GM18526 (cell line): ENCODE data around the gene CDC37L1.

Experiments
- POLR2A ChIP-seq: IDR thresholded peaks from 3 replicates; pipeline ENCODE4 v1.6.1; 2011; ENCODE audit not compliant: insufficient read length; ENCODE audit errors: extremely low read depth

Gene CDC37L1

DNA sequence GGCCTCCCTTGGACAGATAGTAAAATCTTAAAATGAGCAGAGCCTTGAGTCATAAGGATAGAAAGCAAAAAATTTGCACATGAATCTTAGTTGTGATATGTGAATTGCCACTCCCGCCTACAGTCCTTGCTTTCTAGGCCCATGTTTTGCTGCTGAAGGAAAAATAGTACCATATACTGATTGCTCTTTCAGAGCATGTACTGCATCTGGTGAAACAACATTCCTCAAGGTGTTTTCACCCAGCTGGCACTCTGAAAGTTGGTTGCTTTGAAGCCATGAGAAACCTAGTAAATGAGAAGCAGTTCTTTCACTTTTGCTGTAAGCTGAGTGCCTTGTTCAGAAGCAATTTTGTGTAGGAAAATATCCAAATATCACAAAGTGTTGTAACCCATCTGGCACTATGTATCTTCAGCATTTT lies 10.3 kb downstream of the CDC37L1 start:
- no peak for TF ChIP-seq POLR2A

- no peak for TF ChIP-seq POLR2A
Measured at GRCh38 chr9:4690144-4690543, 10.8 kb downstream of the CDC37L1 start.

- TF ChIP-seq POLR2A: no peak
Measured at GRCh38 chr9:4691795-4692194, 12.4 kb downstream of the CDC37L1 start.

GRCh38 chr9:4700091-4700490 lies 20.7 kb downstream of the CDC37L1 start:
- TF ChIP-seq POLR2A: no peak

GRCh38 chr9:4700932-4701331 lies 21.6 kb downstream of the CDC37L1 start:
- TF ChIP-seq POLR2A: no peak

GRCh38 chr9:4701526-4701925 lies 22.2 kb downstream of the CDC37L1 start:
- TF ChIP-seq POLR2A: no peak

GRCh38 chr9:4704129-4704528 lies 24.8 kb downstream of the CDC37L1 start:
- no peak for TF ChIP-seq POLR2A

- no peak for TF ChIP-seq POLR2A
Measured at GRCh38 chr9:4706021-4706420, 26.7 kb downstream of the CDC37L1 start.

DNA sequence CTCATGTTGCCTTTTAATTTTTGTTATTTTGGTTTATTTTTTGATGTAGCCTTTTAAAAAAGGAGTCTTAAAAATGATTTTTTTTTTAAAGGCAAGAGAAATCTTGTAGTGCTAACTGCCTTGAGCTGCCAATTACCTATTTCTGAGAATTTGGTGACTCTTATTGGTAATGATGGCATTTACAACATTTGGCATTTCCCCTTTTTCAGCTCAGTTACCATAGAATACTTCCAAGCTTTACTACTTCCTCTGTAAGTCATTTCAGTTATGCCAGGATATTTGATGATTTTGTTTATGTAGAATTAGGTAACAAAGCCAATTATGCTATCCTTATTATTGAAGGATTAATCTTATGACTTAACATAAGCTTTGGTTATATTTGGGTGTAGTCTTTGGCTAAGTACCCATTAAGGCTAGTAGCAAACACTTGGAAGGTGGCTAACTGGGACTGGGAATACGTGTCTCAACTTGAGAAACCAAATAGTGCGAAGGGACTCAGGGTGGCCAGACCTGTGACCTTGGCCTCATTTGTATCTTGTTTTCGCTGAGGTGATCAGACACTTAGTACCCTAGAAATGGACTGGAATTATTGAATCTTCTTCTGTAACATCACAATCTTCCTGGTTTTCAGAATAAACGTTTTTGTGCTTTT lies 27.7 kb downstream of the CDC37L1 start:
- TF ChIP-seq POLR2A: no peak

GRCh38 chr9:4709380-4709779 lies 30.0 kb downstream of the CDC37L1 start:
- no peak for TF ChIP-seq POLR2A

DNA sequence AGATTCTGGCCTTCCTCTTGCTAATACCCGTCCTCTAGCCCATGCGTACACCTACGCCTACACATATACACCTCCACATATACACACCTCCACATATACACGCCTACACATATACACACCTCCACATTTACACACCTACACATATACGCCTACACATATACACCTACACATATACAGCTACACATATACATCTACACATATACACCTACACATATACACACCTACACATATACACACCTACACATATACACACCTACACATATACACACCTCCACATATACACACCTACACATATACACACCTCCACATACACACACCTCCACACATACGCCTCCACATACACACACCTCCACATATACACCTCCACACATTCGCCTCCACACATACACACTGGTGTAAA lies 34.5 kb downstream of the CDC37L1 start:
- TF ChIP-seq POLR2A: no peak

GRCh38 chr9:4714266-4715016 lies 35.1 kb downstream of the CDC37L1 start:
- TF ChIP-seq POLR2A: no peak

- TF ChIP-seq POLR2A: no peak
Measured at GRCh38 chr9:4716163-4716562, 36.8 kb downstream of the CDC37L1 start.

- TF ChIP-seq POLR2A: no peak
Measured at GRCh38 chr9:4717815-4718214, 38.4 kb downstream of the CDC37L1 start.

GRCh38 chr9:4718911-4719310 lies 39.5 kb downstream of the CDC37L1 start:
- TF ChIP-seq POLR2A: no peak

- TF ChIP-seq POLR2A: no peak
Measured at GRCh38 chr9:4721736-4722135, 42.4 kb downstream of the CDC37L1 start.
